NCI-H128 (cell line): ENCODE results near the gene RSRC2.
"Not testable (repeated sequence)": the region's sequence is repeated elsewhere in the genome, so short reads cannot be mapped to it uniquely, and the experiment has no call there.

ENCODE experiments used
- DNase-seq: peaks from one replicate; lab custom pipeline; 2025; ENCODE audit not compliant: unreplicated experiment; lab: John Stamatoyannopoulos, UW

Gene RSRC2

GRCh38 chr12:122526683-122527477 is at the start of gene RSRC2, which contains the start of gene KNTC1:
RSRC2 (minus strand) TSS chr12:122526936; CDS start chr12:122526853, 83 bp downstream.
KNTC1 (plus strand) TSS chr12:122527249; CDS start chr12:122530064, 2,815 bp downstream.
- peak; percentile 99 for DNase-seq

GRCh38 chr12:122571821-122572220 is 45.1 kb upstream of the RSRC2 start:
- DNase-seq, result no peak

GRCh38 chr12:122570006-122570405 is 43.3 kb upstream of the RSRC2 start:
- not testable (repeated sequence) for DNase-seq

- no peak for DNase-seq
Observed at GRCh38 chr12:122569288-122569687, 42.6 kb upstream of the RSRC2 start.

- DNase-seq, result not testable (repeated sequence)
Observed at GRCh38 chr12:122566816-122567215, 40.1 kb upstream of the RSRC2 start.

- DNase-seq, result no peak
Observed at GRCh38 chr12:122563361-122563760, 36.6 kb upstream of the RSRC2 start.

GRCh38 chr12:122560138-122560537 is 33.4 kb upstream of the RSRC2 start:
- DNase-seq, result no peak

GRCh38 chr12:122558745-122559641 is 32.3 kb upstream of the RSRC2 start:
- no peak for DNase-seq

GRCh38 chr12:122547330-122547729 is 20.6 kb upstream of the RSRC2 start:
- DNase-seq, result no peak

GRCh38 chr12:122545855-122546254 is 19.1 kb upstream of the RSRC2 start:
- DNase-seq, result no peak

GRCh38 chr12:122544537-122544936 is 17.8 kb upstream of the RSRC2 start:
- no peak for DNase-seq

- no peak for DNase-seq
Observed at GRCh38 chr12:122538496-122538895, 11.8 kb upstream of the RSRC2 start.

- DNase-seq, result no peak
Observed at GRCh38 chr12:122537021-122537420, 10.3 kb upstream of the RSRC2 start.

- no peak for DNase-seq
Observed at GRCh38 chr12:122533856-122534255, 7.1 kb upstream of the RSRC2 start.

GRCh38 chr12:122528992-122529391 is 2.3 kb upstream of the RSRC2 start:
- no peak for DNase-seq

GRCh38 chr12:122528582-122528981 is 1.8 kb upstream of the RSRC2 start:
- no peak for DNase-seq

GRCh38 chr12:122527478-122527944 is 775 bp upstream of the RSRC2 start:
- no peak for DNase-seq

- no peak for DNase-seq
Observed at GRCh38 chr12:122523846-122524718, 2.7 kb downstream of the RSRC2 start.

- DNase-seq, result no peak
Observed at GRCh38 chr12:122523280-122523679, 3.5 kb downstream of the RSRC2 start.

- no peak for DNase-seq
Observed at GRCh38 chr12:122520676-122521075, 6.1 kb downstream of the RSRC2 start.

GRCh38 chr12:122519418-122519817 is 7.3 kb downstream of the RSRC2 start:
- DNase-seq, result no peak
